GM18907 (cell line): Measurements from ENCODE around the gene HIVEP3.

Source experiments
- ATAC-seq: cut with Tn5 transposase; IDR thresholded peaks from one replicate; pipeline ENCODE4 v1.9.1; 2021; ENCODE audit warnings: mild to moderate bottlenecking, moderate library complexity; ENCODE audit not compliant: unreplicated experiment

HIVEP3 gene

GRCh38 chr1:41894808-41895483 lies 23.8 kb downstream of the HIVEP3 start:
- no peak for ATAC-seq

GRCh38 chr1:41894101-41894807 lies 24.5 kb downstream of the HIVEP3 start:
- no peak for ATAC-seq

GRCh38 chr1:41892301-41892781 lies 26.4 kb downstream of the HIVEP3 start:
- no peak for ATAC-seq

GRCh38 chr1:41891199-41891896 lies 27.4 kb downstream of the HIVEP3 start:
- ATAC-seq, result peak; percentile 88

GRCh38 chr1:41890825-41891198 lies 27.9 kb downstream of the HIVEP3 start:
- ATAC-seq, result no peak

- no peak for ATAC-seq
Observed at GRCh38 chr1:41889506-41890414, 29.0 kb downstream of the HIVEP3 start.

GRCh38 chr1:41888756-41889155 lies 30.0 kb downstream of the HIVEP3 start:
- ATAC-seq, result no peak

- no peak for ATAC-seq
Observed at GRCh38 chr1:41887365-41887764, 31.4 kb downstream of the HIVEP3 start.

GRCh38 chr1:41884256-41885230 lies 34.2 kb downstream of the HIVEP3 start:
- no peak for ATAC-seq

- ATAC-seq, result no peak
Observed at GRCh38 chr1:41883507-41883906, 35.2 kb downstream of the HIVEP3 start.

- no peak for ATAC-seq
Observed at GRCh38 chr1:41882486-41882885, 36.2 kb downstream of the HIVEP3 start.

GRCh38 chr1:41882068-41882477 lies 36.6 kb downstream of the HIVEP3 start:
- ATAC-seq, result no peak

- ATAC-seq, result no peak
Observed at GRCh38 chr1:41880950-41881885, 37.5 kb downstream of the HIVEP3 start.

- ATAC-seq, result no peak
Observed at GRCh38 chr1:41880261-41880660, 38.5 kb downstream of the HIVEP3 start.

- ATAC-seq, result no peak
Observed at GRCh38 chr1:41879617-41880016, 39.1 kb downstream of the HIVEP3 start.

- no peak for ATAC-seq
Observed at GRCh38 chr1:41878911-41879310, 39.8 kb downstream of the HIVEP3 start.

GRCh38 chr1:41878495-41878894 lies 40.2 kb downstream of the HIVEP3 start:
- ATAC-seq, result no peak

GRCh38 chr1:41876576-41877445 lies 41.9 kb downstream of the HIVEP3 start:
- ATAC-seq, result no peak
